ENCODE data around the gene RDH13. TPM values are rescaled to one million over a fixed set of nuclear protein-coding genes. Genes with fewer than 3 reads are reported as not detected.

RDH13 gene
- total and polyA plus RNA-seq, 10 of the 15 experiments (the other 5 are each of a cell fraction or from before 2014, with no cell fraction given) = 1.3 to 11.6 (median 8.9) TPM

- TF ChIP-seq GATAD2B (conservative IDR thresholded peaks at IDR 0.05; ENCODE audit: low read depth) (no peak), CREM (IDR thresholded peaks at IDR 0.05; ENCODE audit: low read depth) (no peak), RCOR1 (conservative IDR thresholded peaks at IDR 0.05; ENCODE audit: low read depth, low read length) (no peak), E2F8 (IDR thresholded peaks at IDR 0.05; ENCODE audit: low read depth, partially characterized antibody) (no peak)
Measured at GRCh38 chr19:55058781-55059610, 4.0 kb downstream of the RDH13 start (continued).

- in situ Hi-C loops (cut with MboI) (no loop called here), intact Hi-C loops (cut with micrococcal nuclease; ENCODE audit: unreplicated experiment) (loop anchor here (5.0 kb wide), 1 partner anchor 175 kb away; no protein-coding TSS in a partner anchor)
- RAD21 ChIA-PET (ENCODE audit: unreplicated experiment) = no interaction called here
- Histone ChIP-seq H3K9ac (ENCODE audit: control insufficient read depth, insufficient read depth, low read length) (no peak overlapping the region), H3K9me3 (replicated peaks; ENCODE audit: control insufficient read depth, insufficient read depth, low read length) (no peaks in the 10 kb centered on the region; the same call in 2 of the 3 replicates), H2AFZ (ENCODE audit: control insufficient read depth, low read depth, low read length) (no peak overlapping the region), H3K36me3 (ENCODE audit: control insufficient read depth in 2 of 2, insufficient read depth in 2 of 2, low read length in 1 of 2) (peaks cover 2 to 12% of the 10 kb centered on the region in 2 experiments; a peak in 3 of 4 replicates), H4K20me1 (ENCODE audit: control insufficient read depth, insufficient read depth) (no peaks in the 10 kb centered on the region), H3K27ac (ENCODE audit: control insufficient read depth, insufficient read depth) (no peak overlapping the region), H3K79me2 (ENCODE audit: control insufficient read depth, insufficient read depth, low read length) (no peaks in the 10 kb centered on the region), H3K27me3 (replicated peaks in 1 of 2; ENCODE audit: control insufficient read depth in 2 of 2, insufficient read depth in 2 of 2, low read length in 1 of 2) (no peaks in the 10 kb centered on the region), H3K4me2 (ENCODE audit: control insufficient read depth, insufficient read depth) (no peak overlapping the region), H3K4me3 (no peak overlapping the region), H3K4me1 (ENCODE audit: control insufficient read depth, insufficient read depth, low read length) (no peaks in the 10 kb centered on the region)
- ATAC-seq (no peak), FAIRE-seq (no peak), DNase-seq (ENCODE audit: low read depth, low spot score) (no peak)
- SMC1A ChIA-PET (ENCODE audit: uncharacterized antibody, unreplicated experiment) = no interaction called here
- TF ChIP-seq PKNOX1 (IDR thresholded peaks at IDR 0.05) (no peak), SMC3 (IDR thresholded peaks at IDR 0.05; ENCODE audit: borderline replicate concordance, low read length) (no peak), POLR2AphosphoS5 (IDR thresholded peaks at IDR 0.05; ENCODE audit: low read length) (no peak), MTA3 (IDR thresholded peaks at IDR 0.05; ENCODE audit: borderline replicate concordance, low read length) (no peak), SKIL (IDR thresholded peaks at IDR 0.05; ENCODE audit: low read depth, poor library complexity, severe bottlenecking) (no peak), ATF3 (IDR thresholded peaks at IDR 0.05; ENCODE audit: borderline replicate concordance, extremely low read depth, low read depth, low read length) (no peak), CBX3 (IDR thresholded peaks at IDR 0.05; ENCODE audit: borderline replicate concordance, low read depth) (no peak), IRF3 (IDR thresholded peaks at IDR 0.05) (no peak)
- WGBS (ENCODE audit: insufficient coverage, insufficient replicate concordance, low lambda C conversion rate, missing lambda C conversion rate) = 96% methylated on average over 9 of the region's 9 CpGs
- no TSS peak for BruUV-seq (replicated peaks)
- CTCF ChIA-PET = no interaction called here
- POLR2A ChIA-PET = no interaction called here
Measured at GRCh38 chr19:55056827-55057226, 6.1 kb downstream of the RDH13 start.

Data from GM12878 (cell line).